ENCODE measurements around the gene C14orf93.
A peak's percentile ranks its signal among the peaks of the same experiment; 100 is the strongest.
"Not testable (repeated sequence)": the region's sequence is repeated elsewhere in the genome, so short reads cannot be mapped to it uniquely, and the experiment has no call there.

C14orf93 gene

GRCh38 chr14:23020143-23021128, 10.5 kb upstream of the C14orf93 start:
- DNase-seq: no peak

GRCh38 chr14:23018107-23018506, 8.2 kb upstream of the C14orf93 start:
- no peak for DNase-seq

DNA sequence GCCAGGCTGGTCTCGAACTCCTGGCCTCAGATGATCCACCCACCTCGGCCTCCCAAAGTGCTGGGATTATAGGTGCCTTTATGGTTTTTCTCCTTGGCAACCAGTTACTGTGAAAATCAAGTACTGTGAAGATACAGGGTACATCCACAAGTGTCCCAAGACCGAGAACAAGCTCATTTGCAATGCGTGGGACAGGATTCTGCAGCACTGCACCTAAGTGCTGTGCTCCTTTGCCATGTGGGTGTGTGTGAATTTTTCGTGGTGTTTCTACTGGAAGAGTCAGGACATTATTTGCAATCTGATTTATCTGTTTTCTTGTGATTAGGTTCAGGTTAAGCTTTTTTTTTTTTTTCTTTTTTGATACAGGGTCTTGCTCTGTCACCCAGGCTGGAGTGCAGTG, 7.1 kb upstream of the C14orf93 start:
- DNase-seq: no peak

DNA sequence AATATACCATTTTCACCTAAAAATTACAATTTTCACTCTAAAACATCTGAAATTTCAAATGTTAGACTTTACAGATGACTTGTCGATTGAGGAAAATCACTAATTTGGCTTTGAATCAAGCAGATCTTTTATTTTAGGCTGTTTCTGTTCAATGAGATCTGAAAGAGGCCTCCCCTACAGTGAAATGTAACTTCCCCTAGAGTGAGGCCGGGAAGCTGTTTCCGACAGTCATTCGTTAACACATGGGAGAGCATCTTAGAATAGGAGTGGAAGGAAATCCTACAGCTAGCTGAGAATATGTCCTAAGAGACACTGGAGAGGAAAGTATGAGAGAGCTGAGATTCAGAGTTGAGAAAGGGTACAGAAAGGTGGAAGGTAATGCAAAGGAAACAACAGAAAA, 5.7 kb upstream of the C14orf93 start:
- no peak for DNase-seq

GRCh38 chr14:23013749-23014054, 3.8 kb upstream of the C14orf93 start:
- not testable (repeated sequence) for DNase-seq

DNA sequence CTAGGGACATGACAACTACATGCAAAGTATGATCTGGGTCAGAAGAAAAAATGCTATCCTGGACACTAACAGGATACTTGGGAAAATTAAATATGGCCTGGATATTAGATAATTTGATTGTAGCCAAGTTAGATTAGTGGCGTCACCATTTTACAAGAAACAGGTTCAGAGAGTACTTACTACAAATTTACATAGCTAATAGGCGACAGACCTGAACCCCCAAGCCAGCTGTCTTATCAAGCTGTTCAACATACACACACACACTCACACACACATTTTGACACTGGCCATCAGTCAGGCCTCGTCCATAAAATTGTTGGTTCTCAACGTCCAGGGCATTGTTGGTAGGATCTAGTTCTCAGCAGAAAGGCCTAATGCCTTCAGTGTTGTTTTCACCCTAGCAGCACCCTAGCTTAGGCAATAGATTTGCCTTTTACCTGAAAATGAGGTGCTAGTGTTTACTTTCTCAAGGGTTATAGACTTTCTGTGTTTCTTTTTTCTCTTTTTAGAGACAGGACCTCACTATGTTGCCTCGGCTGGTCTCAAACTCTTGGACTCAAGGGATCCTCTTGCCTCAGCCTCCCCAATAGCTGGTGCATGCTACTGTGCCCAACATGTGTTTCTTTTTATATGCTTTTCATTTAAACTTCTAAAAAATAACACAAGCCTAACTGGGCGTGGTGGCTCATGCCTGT, 3.3 kb upstream of the C14orf93 start:
- DNase-seq: no peak

DNA sequence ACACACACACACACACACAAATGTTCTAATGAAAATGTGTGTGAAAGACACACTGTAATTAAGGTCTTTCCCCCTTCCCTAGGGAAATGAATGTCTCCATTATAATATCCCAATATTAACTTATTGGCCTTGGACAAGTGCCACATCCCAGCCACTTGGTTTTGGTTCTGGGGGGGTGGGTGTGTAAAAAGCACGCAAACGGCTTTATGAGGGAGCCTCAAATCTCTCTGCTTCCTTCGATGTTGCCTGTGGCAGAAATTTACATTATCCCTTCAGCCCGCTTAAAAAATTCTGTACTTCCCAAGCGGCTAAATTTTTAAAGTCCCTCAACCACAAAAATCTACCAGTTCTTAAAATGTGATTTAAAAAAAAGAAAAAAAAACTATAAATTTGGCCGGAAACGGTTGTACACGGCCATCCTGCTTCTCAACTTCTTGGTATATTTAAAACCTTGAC, 432 bp downstream of the C14orf93 start:
- DNase-seq: no peak

DNA sequence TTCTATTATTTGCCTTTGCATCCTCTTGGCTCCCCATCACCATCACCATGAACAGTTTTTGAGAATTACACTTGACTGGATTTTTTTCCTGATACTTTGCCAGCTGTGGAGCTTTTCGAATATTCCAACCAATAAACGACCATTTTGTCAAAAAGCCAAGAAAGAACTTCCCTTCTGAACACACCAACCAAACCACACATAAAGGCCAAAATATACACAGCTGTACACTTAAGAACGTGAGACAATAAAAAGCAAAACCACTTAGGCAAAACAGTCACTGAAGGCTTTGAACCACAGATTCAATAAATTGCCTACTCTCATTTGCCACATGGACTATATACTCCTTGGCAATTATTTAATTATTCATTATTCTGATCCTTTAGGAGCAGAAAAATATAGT, 1.1 kb downstream of the C14orf93 start:
- no peak for DNase-seq

DNA sequence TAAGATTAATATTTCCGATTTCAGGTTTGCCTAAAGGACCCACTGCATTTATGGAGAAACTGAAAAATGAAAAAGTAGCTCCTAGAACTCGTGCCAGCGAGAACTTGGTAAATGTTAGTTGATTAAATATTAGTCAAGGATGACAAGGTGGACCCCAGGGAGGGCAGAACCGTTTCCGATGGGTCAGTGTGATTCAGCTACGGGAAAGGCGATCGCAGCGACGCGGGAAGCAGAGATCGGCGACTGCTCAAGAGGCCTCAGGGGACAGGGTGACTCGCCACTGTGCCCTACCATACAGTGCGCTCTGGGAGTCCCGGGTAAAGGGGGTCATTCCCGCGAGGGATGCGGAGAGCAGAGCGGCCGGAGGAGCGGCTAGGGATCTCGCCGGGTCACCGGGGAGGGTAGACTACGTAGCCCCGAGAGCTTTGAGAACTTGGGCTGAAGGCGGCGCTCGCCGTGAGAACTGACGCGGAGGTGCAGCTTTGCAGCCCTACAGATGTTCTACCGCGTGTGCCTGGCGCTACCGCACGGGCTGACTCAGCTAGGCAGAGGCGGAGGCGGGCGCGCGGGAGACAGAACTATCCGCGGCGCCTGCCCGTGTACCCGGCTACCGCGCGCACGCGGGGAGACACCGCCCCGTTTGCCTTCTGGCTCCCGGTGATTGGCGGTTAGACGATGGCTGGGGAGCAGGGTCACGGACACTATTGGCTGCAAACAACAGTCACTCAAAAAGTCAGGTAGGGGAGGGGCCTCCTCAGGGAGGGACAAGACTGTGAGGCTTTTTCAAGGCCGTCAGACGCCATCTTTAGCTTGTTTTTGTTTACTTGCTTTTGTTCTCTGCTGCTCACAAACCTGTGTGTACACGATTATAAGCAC, 3.2 kb downstream of the C14orf93 start:
- peak; percentile 91 for DNase-seq

- no peak for DNase-seq
Measured at GRCh38 chr14:23006188-23006534, 3.8 kb downstream of the C14orf93 start.

DNA sequence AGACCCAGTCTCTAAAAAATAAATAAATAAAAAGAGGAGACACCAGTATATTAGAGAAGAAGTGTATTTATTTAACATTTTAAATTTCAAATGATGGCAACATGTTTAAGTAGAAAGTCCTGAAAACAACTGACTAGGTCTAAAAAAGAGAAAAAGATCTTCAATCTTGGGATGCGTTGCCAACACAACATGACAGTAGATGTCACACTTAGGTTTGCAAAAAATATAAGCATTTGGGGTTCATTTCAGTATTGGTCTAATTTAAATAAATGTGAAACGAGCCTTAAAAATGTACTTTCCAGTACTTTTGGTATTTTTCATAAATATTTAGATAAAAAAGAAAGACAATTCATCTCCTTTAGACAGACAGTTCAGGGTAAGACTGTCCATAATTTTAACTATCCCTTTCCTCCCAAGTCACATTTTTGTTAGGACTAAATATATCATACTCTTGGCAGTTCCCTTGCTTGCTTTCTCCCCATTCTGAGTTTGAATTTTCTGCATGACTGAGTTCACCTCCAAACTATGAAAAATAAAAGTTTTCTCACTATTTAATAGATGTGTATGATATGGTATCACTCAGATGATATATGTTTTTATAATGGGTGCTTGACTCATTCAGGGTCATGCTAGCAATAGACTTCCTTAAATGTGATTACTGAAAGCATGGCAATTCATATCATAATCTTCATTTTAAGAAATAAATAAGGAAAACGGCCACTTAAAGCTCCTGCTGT, 4.3 kb downstream of the C14orf93 start:
- no peak for DNase-seq

GRCh38 chr14:23004274-23004673, 5.7 kb downstream of the C14orf93 start:
- DNase-seq: not testable (repeated sequence)

DNA sequence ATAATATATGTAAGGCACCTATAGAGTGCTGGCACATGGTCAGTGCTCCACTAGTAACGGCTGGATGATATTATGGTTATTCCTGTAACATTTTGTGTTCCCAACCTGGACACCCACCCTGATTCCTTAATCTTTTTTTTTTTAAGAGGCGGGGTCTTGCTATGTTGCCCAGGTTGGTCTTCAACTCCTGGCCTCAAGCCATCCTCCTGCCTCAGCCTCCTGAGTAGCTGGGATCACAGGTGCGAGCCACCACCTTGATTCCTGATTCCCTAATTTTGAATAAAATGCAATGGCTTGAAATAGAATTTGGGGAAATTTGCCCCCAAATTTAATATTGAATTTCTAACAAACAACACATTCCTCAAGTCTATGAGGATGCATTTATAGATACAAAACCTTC, 7.4 kb downstream of the C14orf93 start:
- DNase-seq: no peak

DNA sequence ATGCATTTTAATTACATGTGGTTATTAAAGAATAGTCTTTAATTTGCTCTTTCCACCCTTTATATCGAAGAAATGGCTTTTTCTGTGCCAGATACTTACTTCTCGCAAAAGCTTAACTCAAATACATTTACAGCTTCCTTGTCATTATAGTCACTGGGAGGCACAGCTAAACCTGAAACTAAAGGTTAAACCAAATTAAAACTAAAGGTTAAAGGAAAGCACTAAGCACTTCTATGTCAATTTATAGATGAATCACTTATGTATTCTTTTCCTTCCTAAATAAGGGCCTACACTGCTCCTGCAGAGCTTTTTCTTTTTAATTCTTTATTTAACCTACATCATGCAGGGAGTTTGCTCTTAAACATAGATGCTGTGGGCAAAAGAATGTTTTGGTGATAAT, 9.1 kb downstream of the C14orf93 start:
- no peak for DNase-seq

- DNase-seq: no peak
Measured at GRCh38 chr14:22998329-22999012, 11.5 kb downstream of the C14orf93 start.

GRCh38 chr14:22997676-22998323, 12.1 kb downstream of the C14orf93 start:
- no peak for DNase-seq

DNA sequence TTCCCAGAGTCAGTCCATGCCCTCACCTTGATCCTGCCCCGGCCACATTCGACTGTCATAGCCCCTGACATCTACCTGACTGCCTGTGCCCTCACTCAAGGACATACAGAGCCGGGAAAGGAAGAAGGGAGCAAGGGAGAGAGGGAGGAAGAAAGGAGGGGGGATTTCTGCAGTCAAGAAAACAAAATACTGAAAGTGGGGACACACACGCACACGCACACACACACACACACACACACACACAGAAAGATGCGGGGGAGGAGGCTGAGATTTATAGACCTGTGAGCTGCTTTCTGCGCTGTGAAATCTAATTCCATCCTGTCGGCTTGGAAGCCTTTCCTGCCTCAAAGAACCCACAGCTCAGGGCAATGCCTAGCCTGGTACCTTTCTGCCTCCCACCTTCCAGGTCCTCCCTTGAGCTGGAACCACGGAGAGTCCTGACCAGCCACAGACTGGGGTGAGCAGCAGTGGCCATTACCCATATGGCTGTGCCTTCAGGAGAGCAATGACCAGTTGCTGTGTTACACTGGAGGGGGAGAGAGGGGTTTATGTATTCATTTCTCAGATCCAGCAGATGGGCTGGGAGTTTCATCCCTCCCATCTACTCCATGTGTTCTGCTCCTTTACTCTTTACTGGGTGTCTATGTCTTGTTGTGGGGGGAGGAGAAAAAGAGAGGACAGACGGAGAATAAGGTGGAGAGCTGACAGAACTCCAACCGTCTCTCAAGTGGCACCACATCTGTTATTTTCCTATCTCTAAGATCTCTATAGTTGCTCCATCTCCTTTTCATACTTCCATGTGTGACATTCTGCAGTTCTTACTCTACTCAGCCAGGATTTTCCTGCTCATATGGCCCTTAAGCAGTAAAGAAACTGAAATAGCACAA, 12.9 kb downstream of the C14orf93 start:
- DNase-seq: peak; percentile 39

DNA sequence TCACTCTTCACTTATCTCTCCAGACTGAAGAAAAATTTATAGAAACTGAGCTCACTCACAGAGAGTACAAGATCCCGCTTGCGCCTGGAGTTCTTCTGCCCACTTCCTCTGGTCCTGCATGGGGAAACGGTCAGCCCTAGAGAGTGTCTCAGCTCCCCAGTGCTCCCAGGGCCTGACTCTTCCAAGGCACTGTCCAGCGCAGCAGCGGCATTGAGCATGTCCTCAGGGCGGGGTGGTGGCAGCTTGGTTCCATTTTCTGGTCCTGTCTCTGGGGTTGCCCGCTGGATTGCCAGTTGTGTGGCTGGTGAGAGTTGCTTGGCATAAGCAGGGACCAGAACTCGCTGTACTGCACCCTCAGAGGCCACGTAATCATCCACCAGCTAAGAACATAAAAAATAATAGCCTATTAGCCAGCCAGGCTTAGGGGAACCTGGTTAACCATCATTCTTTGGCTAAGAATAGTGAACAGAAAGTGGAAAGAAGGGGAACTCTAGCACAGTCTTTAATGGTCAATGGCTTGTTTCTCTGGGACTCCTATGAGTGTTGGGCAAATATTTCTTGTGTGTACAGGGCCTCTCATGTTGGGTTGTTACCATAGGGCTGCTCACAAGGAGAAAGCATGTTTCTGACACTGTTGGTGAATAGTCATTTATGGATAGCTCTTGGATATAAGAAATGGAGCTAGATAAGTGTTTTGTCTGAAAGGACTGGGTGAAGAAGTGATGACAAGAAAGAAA, 13.9 kb downstream of the C14orf93 start:
- DNase-seq: no peak

DNA sequence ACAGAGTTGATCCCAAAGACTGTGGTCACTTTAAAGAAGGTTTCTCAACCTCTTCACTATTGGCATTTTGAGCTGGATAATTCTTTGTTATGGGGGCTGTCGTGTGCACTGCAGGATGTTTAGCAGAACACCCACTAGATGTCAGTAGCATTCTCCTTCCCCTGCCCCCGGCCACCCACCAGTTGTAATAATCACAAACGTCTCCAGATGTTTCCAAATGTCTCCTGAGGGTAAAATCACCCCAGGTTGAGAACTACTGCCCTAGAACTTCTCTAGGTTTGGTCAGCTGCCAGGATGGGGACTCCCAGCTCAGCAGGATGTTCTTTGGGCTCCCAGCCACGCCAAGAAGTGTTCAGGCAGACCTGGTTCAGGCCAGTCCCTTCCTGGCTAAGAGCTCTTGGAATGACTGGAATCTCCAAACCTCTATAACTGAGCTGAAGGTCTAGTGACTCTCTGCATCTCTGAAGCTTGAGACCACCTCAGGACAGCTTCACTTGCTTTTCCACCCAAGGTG, 15.1 kb downstream of the C14orf93 start:
- peak; percentile 30 for DNase-seq
